K562 (cell line): ENCODE data around the gene GOLGA6D.

Experiments used
- CTCF ChIP-seq, 3 experiments: IDR thresholded peaks in 2 of 3; conservative IDR thresholded peaks in 1 of 3; 2 replicates each; pipeline ENCODE4 v1.5.1; 2011 to 2012; ENCODE audit warnings: low read length in 3 of 3, mild to moderate bottlenecking in 3 of 3, control low read depth in 2 of 3, improper control_type of control experiment in 1 of 3, inconsistent platforms in 1 of 3, low read depth in 1 of 3, mixed read lengths in 1 of 3, moderate library complexity in 1 of 3; ENCODE audit not compliant: insufficient read depth in 2 of 3
- GABPB1 ChIP-seq: sonication (generic); formaldehyde crosslinking; IDR thresholded peaks from 2 replicates; pipeline ENCODE4 v1.8.0; 2022; ENCODE audit warnings: mild to moderate bottlenecking, missing genetic modification reagents
- PKNOX1 ChIP-seq: fragments of 450-650 bp; IDR thresholded peaks from 2 replicates; pipeline ENCODE4 v1.6.1; 2016
- POLR2A ChIP-seq: fragments of 450-650 bp; conservative IDR thresholded peaks from 2 replicates; pipeline ENCODE4 v1.6.1; 2016
- TEAD4 ChIP-seq, 2 experiments: sonication (generic) in 1 of 2; formaldehyde crosslinking in 1 of 2; IDR thresholded peaks; 2 replicates each; pipeline versions ENCODE4 v1.6.1 to v1.8.0; 2012 to 2022; ENCODE audit warnings: borderline replicate concordance in 1 of 2, inconsistent platforms in 1 of 2, low read length in 1 of 2, mild to moderate bottlenecking in 1 of 2, missing genetic modification reagents in 1 of 2

GRCh38 chr15:75335705-75336355 lies 53.2 kb downstream of the GOLGA6D start, which contains the start of gene COMMD4:
- TF ChIP-seq GABPB1 (CRISPR knock-in tag) (peak; percentile 84), POLR2A (peak; percentile 85), TEAD4 (IDR thresholded peaks at IDR 0.05; ENCODE audit: low read length) (peak; percentile 60), TEAD4 (CRISPR knock-in tag; IDR thresholded peaks at IDR 0.05; ENCODE audit: borderline replicate concordance) (no peak), CTCF (IDR thresholded peaks at IDR 0.05 in 2 of 3, conservative IDR thresholded peaks at IDR 0.05 in 1 of 3; ENCODE audit: insufficient read depth in 2 of 3, low read depth in 1 of 3, low read length in 3 of 3) (no peak), PKNOX1 (no peak)
